HG02973 (cell line): Measurements from ENCODE around the gene SLAIN2.

ENCODE experiments used
- ATAC-seq: cut with Tn5 transposase; IDR thresholded peaks from one replicate; pipeline ENCODE4 v1.9.1; 2021; ENCODE audit warnings: moderate library complexity; ENCODE audit not compliant: unreplicated experiment

Gene SLAIN2

GRCh38 chr4:48368389-48368788 is 27.1 kb downstream of the SLAIN2 start:
- no peak for ATAC-seq

- no peak for ATAC-seq
These were observed 27.9 kb downstream of the SLAIN2 start for GRCh38 chr4:48369248-48369647.

GRCh38 chr4:48369771-48370170 is 28.4 kb downstream of the SLAIN2 start:
- no peak for ATAC-seq

- no peak for ATAC-seq
These were observed 29.2 kb downstream of the SLAIN2 start for GRCh38 chr4:48370260-48371134.

GRCh38 chr4:48372272-48372671 is 30.9 kb downstream of the SLAIN2 start:
- no peak for ATAC-seq

GRCh38 chr4:48375651-48376304 is 34.4 kb downstream of the SLAIN2 start:
- ATAC-seq = no peak

GRCh38 chr4:48379587-48380180 is 38.4 kb downstream of the SLAIN2 start:
- no peak for ATAC-seq

GRCh38 chr4:48380583-48381167 is 39.3 kb downstream of the SLAIN2 start:
- no peak for ATAC-seq

GRCh38 chr4:48388525-48389154 is 47.3 kb downstream of the SLAIN2 start:
- no peak for ATAC-seq

GRCh38 chr4:48396043-48396442 is 54.7 kb downstream of the SLAIN2 start:
- no peak for ATAC-seq

GRCh38 chr4:48400416-48400815 is 59.1 kb downstream of the SLAIN2 start:
- no peak for ATAC-seq

- ATAC-seq = no peak
These were observed 62.0 kb downstream of the SLAIN2 start for GRCh38 chr4:48403358-48403757.

GRCh38 chr4:48403779-48404178 is 62.5 kb downstream of the SLAIN2 start:
- ATAC-seq = no peak

GRCh38 chr4:48405924-48406323 is 64.6 kb downstream of the SLAIN2 start:
- ATAC-seq = no peak

- ATAC-seq = no peak
These were observed 67.9 kb downstream of the SLAIN2 start for GRCh38 chr4:48409203-48409602.

GRCh38 chr4:48410812-48411211 is 69.5 kb downstream of the SLAIN2 start:
- no peak for ATAC-seq

- ATAC-seq = no peak
These were observed 78.8 kb downstream of the SLAIN2 start for GRCh38 chr4:48420144-48420543.

- ATAC-seq = no peak
These were observed 79.8 kb downstream of the SLAIN2 start for GRCh38 chr4:48421101-48421500.

GRCh38 chr4:48428926-48429325 is 87.6 kb downstream of the SLAIN2 start:
- no peak for ATAC-seq

- no peak for ATAC-seq
These were observed 88.6 kb downstream of the SLAIN2 start for GRCh38 chr4:48429709-48430474.
